ENCODE measurements around the gene CCL2. TPM values are rescaled to one million over a fixed set of nuclear protein-coding genes. Genes with fewer than 3 reads are reported as not detected.

The CCL2 gene
- total and polyA plus RNA-seq, 2 of the 8 experiments (the other 6 are each of a cell fraction or from before 2014, with no cell fraction given) = 3.0 to 3.7 TPM

GRCh38 chr17:34236281-34236892 is 18.7 kb upstream of the CCL2 start:
- no peak for DNase-seq (ENCODE audit: low read depth in 1 of 2, low spot score in 2 of 2)
- Histone ChIP-seq H3K27ac (ENCODE audit: low read depth, low read length) (no peak overlapping the region), H3K9ac (replicated peaks in 1 of 4; ENCODE audit: extremely low read depth in 1 of 4, low read depth in 3 of 4, low read length in 3 of 4) (no peak overlapping the region), H3K4me2 (ENCODE audit: insufficient read depth in 1 of 2, low read depth in 2 of 2, low read length in 2 of 2) (no peak overlapping the region), H3K14ac (ENCODE audit: insufficient read length) (no peak overlapping the region), H3K4ac (replicated peaks; ENCODE audit: insufficient read length, low read depth, low read length) (no peak overlapping the region), H4K20me1 (replicated peaks in 1 of 2; ENCODE audit: control insufficient read depth in 1 of 2, insufficient read depth in 2 of 2, low read length in 2 of 2) (no peaks in the 10 kb centered on the region), H3K23ac (ENCODE audit: insufficient read length) (no peak overlapping the region), H2BK20ac (ENCODE audit: low read length) (no peak overlapping the region), H3K56ac (replicated peaks; ENCODE audit: insufficient read length, low read depth, low read length) (no peak overlapping the region), H3K23me2 (ENCODE audit: low read depth, low read length) (no peaks in the 10 kb centered on the region), H4K91ac (replicated peaks; ENCODE audit: insufficient read length, low read length) (no peak overlapping the region), H3K4me3 (ENCODE audit: extremely low read depth in 1 of 4, insufficient read depth in 2 of 4, low read depth in 3 of 4, low read length in 4 of 4) (no peak overlapping the region), H3K4me1 (replicated peaks in 1 of 4; ENCODE audit: control insufficient read depth in 3 of 4, insufficient read depth in 4 of 4, low read length in 3 of 4) (peaks cover 0 to 2% (median 0%) of the 10 kb centered on the region in 4 experiments; a peak in 1 of 7 replicates), H2BK5ac (ENCODE audit: low read depth, low read length) (no peak overlapping the region), H2BK15ac (ENCODE audit: low read length) (no peak overlapping the region), H4K8ac (ENCODE audit: extremely low read depth, insufficient read depth, low read length) (no peak overlapping the region), H2BK120ac (replicated peaks; ENCODE audit: low read depth, low read length) (no peak overlapping the region), H3K79me2 (ENCODE audit: control insufficient read depth in 1 of 2, insufficient read depth in 2 of 2, low read length in 2 of 2) (no peaks in the 10 kb centered on the region), H3K27me3 (replicated peaks in 1 of 4; ENCODE audit: control insufficient read depth in 3 of 4, extremely low read depth in 1 of 4, insufficient read depth in 3 of 4, low read length in 3 of 4) (no peaks in the 10 kb centered on the region), H4K5ac (ENCODE audit: insufficient read length, low read depth, low read length) (no peak overlapping the region), H2AFZ (ENCODE audit: low read length) (no peak overlapping the region), H3K9me3 (ENCODE audit: insufficient read depth in 2 of 2, low read depth in 1 of 2, low read length in 1 of 2) (no peaks in the 10 kb centered on the region), H3K18ac (ENCODE audit: extremely low read depth, low read length) (no peak overlapping the region), H3K36me3 (ENCODE audit: control insufficient read depth in 2 of 4, insufficient read depth in 4 of 4, low read length in 3 of 4) (no peaks in the 10 kb centered on the region), H2AK5ac (ENCODE audit: low read depth, low read length) (no peak overlapping the region), H2BK12ac (ENCODE audit: low read depth, low read length) (no peak overlapping the region), H3K79me1 (ENCODE audit: low read depth, low read length) (no peaks in the 10 kb centered on the region)
- FAIRE-seq = no peak
- no peak for TF ChIP-seq SIN3A (conservative IDR thresholded peaks at IDR 0.05 in 1 of 2, IDR thresholded peaks at IDR 0.05 in 1 of 2; ENCODE audit: low read depth in 1 of 2, low read length in 2 of 2)
- no peak for TF ChIP-seq CTCF (IDR thresholded peaks at IDR 0.05; ENCODE audit: control extremely low read depth in 1 of 3, insufficient read depth in 1 of 3, low read depth in 1 of 3, low read length in 3 of 3)
- TF ChIP-seq CTBP2 (IDR thresholded peaks at IDR 0.05; ENCODE audit: borderline replicate concordance, insufficient read depth, insufficient read length, low read length) = no peak
- no peak for TF ChIP-seq SP1 (IDR thresholded peaks at IDR 0.05; ENCODE audit: low read depth, low read length)
- no peak for TF ChIP-seq BACH1 (IDR thresholded peaks at IDR 0.05; ENCODE audit: low read length)
- ChIA-PET CTCF (ENCODE audit: partially characterized antibody) (interaction anchor here (0.5 to 3.1 kb wide), 6 partner anchors 20 to 913 kb away, joined by 3 to 22 read pairs (median 5); partner anchors contain the start of gene CCL2), POLR2A (ENCODE audit: partially characterized antibody) (no interaction called here)
- 92% methylated on average over 6 of the region's 6 CpGs; no CpG with 5 or more reads in 1 of the 2 experiments for WGBS, 2 experiments (ENCODE audit: extremely low coverage in 1 of 2, insufficient coverage in 1 of 2, insufficient read length in 1 of 2, insufficient replicate concordance in 2 of 2, low coverage in 1 of 2, low lambda C conversion rate in 2 of 2, missing lambda C conversion rate in 1 of 2)
